Hepatocyte (in vitro differentiated cells): ENCODE results near the gene THSD4. TPM values are rescaled to one million over a fixed set of nuclear protein-coding genes. Genes with fewer than 3 reads are reported as not detected.

Experiments
- DNase-seq: peaks from one replicate; pipeline ENCODE4 v3.0.0-alpha.2; 2016; ENCODE audit warnings: low spot score
- H2AFZ ChIP-seq: fragments of 200-600 bp; sonication (generic); 2 replicates; pipeline ENCODE4 v1.6.0; 2016; ENCODE audit warnings: antibody characterized with exemption, mild to moderate bottlenecking
- H3K27ac ChIP-seq: fragments of 200-600 bp; sonication (generic); 2 replicates; pipeline ENCODE4 v1.5.1; 2016; ENCODE audit warnings: mild to moderate bottlenecking
- H3K27me3 ChIP-seq: fragments of 200-600 bp; sonication (generic); 2 replicates; pipeline ENCODE4 v1.6.1; 2016
- H3K36me3 ChIP-seq: fragments of 200-600 bp; sonication (generic); replicated peaks from 2 replicates; pipeline ENCODE4 v1.5.1; 2016; ENCODE audit warnings: low read depth; ENCODE audit not compliant: insufficient read depth
- H3K4me1 ChIP-seq: fragments of 200-600 bp; sonication (generic); 2 replicates; pipeline ENCODE4 v1.5.1; 2016; ENCODE audit warnings: mild to moderate bottlenecking, moderate library complexity; ENCODE audit not compliant: insufficient read depth
- H3K4me2 ChIP-seq: fragments of 200-600 bp; sonication (generic); 2 replicates; pipeline ENCODE4 v1.6.0; 2016
- H3K4me3 ChIP-seq: fragments of 200-600 bp; sonication (generic); 2 replicates; pipeline ENCODE4 v1.5.1; 2016; ENCODE audit warnings: mild to moderate bottlenecking
- H3K79me2 ChIP-seq: fragments of 200-600 bp; sonication (generic); 2 replicates; pipeline ENCODE4 v1.6.0; 2017; ENCODE audit warnings: mild to moderate bottlenecking
- H3K9me2 ChIP-seq: fragments of 200-600 bp; sonication (generic); replicated peaks from 2 replicates; pipeline ENCODE4 v1.6.0; 2017; ENCODE audit warnings: mild to moderate bottlenecking; ENCODE audit not compliant: insufficient read depth
- H3K9me3 ChIP-seq: fragments of 200-600 bp; sonication (generic); 2 replicates; pipeline ENCODE4 v1.5.1; 2016; ENCODE audit warnings: low read depth, mild to moderate bottlenecking
- H4K20me1 ChIP-seq: fragments of 200-600 bp; sonication (generic); 2 replicates; pipeline ENCODE4 v1.6.0; 2016; ENCODE audit warnings: mild to moderate bottlenecking; ENCODE audit not compliant: insufficient read depth, poor library complexity, severe bottlenecking
- CTCF ChIP-seq: fragments of 200-600 bp; sonication (generic); IDR thresholded peaks from 2 replicates; pipeline ENCODE4 v1.5.1; 2016; ENCODE audit warnings: antibody characterized with exemption, mild to moderate bottlenecking; ENCODE audit not compliant: poor library complexity
- EZH2 ChIP-seq: fragments of 200-600 bp; sonication (generic); IDR thresholded peaks from 2 replicates; pipeline ENCODE4 v1.6.1; 2016; ENCODE audit warnings: antibody characterized with exemption, mild to moderate bottlenecking, borderline replicate concordance
- EZH2phosphoT487 ChIP-seq: fragments of 200-600 bp; sonication (generic); IDR thresholded peaks from one replicate; pipeline ENCODE4 v1.6.1; 2018; ENCODE audit warnings: antibody characterized with exemption, mild to moderate bottlenecking, low read depth, moderate library complexity; ENCODE audit not compliant: unreplicated experiment, severe bottlenecking
- WGBS: methylation state at CpG from one replicate; pipeline ENCODE4 v1.1.6; 2016; ENCODE audit warnings: low lambda C conversion rate; ENCODE audit errors: missing lambda C conversion rate; 5-methylcytosine and 5-hydroxymethylcytosine counted together
- polyA plus RNA-seq: library from polyadenylated mRNA; unstranded; fragments of >200 nt; fragmentation: Nextera tagmentation; extraction: Ambion mirVana; gene quantifications from 2 replicates; pipeline ENCODE4 v1.2.1, GENCODE V29; 2016
- total RNA-seq: library from RNA; depleted of rRNA; stranded (reverse); fragments of >200 nt; gene quantifications from 2 replicates; pipeline ENCODE4 v1.2.3, GENCODE V29; 2014

The THSD4 gene
- total and polyA plus RNA-seq, 2 experiments from 2014 or later, result 4.3 to 7.0 TPM

- Histone ChIP-seq H3K36me3 (no peaks in the 10 kb centered on the region), H3K4me2 (no peak overlapping the region), H3K79me2 (no peaks in the 10 kb centered on the region), H3K9me3 (no peaks in the 10 kb centered on the region), H2AFZ (no peak overlapping the region), H3K27me3 (no peaks in the 10 kb centered on the region), H3K9me2 (no peaks in the 10 kb centered on the region), H3K4me3 (no peak overlapping the region), H4K20me1 (no peaks in the 10 kb centered on the region), H3K4me1 (peaks cover 31% of the 10 kb centered on the region), H3K27ac (no peak overlapping the region)
- WGBS, result 87% methylated on average over 5 of the region's 5 CpGs
- TF ChIP-seq EZH2 (no peak), CTCF (no peak), EZH2phosphoT487 (no peak)
- no peak for DNase-seq
These were observed 627.7 kb downstream of the THSD4 start for GRCh38 chr15:71742964-71743363.

GRCh38 chr15:71743861-71744382 is 628.7 kb downstream of the THSD4 start:
- Histone ChIP-seq H3K27ac (no peak overlapping the region), H3K27me3 (no peaks in the 10 kb centered on the region), H3K9me2 (no peaks in the 10 kb centered on the region), H3K4me2 (no peak overlapping the region), H3K79me2 (no peaks in the 10 kb centered on the region), H3K4me1 (peaks cover 36% of the 10 kb centered on the region), H3K9me3 (no peaks in the 10 kb centered on the region), H3K36me3 (no peaks in the 10 kb centered on the region), H2AFZ (no peak overlapping the region), H3K4me3 (no peak overlapping the region), H4K20me1 (no peaks in the 10 kb centered on the region)
- peak; percentile 79 for DNase-seq
- 23% methylated on average over 6 of the region's 6 CpGs for WGBS
- no peak for TF ChIP-seq EZH2phosphoT487
- peak; percentile 75 for TF ChIP-seq CTCF
- TF ChIP-seq EZH2, result no peak

GRCh38 chr15:71746719-71747118 is 631.4 kb downstream of the THSD4 start:
- H3K4me3 ChIP-seq, result no peak overlapping the region
- DNase-seq, result no peak
- peaks cover 32% of the 10 kb centered on the region for H3K4me1 ChIP-seq
- H3K9me3 ChIP-seq, result no peaks in the 10 kb centered on the region
- no peak overlapping the region for H3K4me2 ChIP-seq
- no peaks in the 10 kb centered on the region for H4K20me1 ChIP-seq
- H3K9me2 ChIP-seq, result no peaks in the 10 kb centered on the region
- H3K79me2 ChIP-seq, result no peaks in the 10 kb centered on the region
- 91% methylated on average over 17 of the region's 17 CpGs for WGBS
- H3K36me3 ChIP-seq, result no peaks in the 10 kb centered on the region
- no peaks in the 10 kb centered on the region for H3K27me3 ChIP-seq
- TF ChIP-seq EZH2 (no peak), CTCF (no peak), EZH2phosphoT487 (no peak)
- H2AFZ ChIP-seq, result no peak overlapping the region
- peak overlapping the region; percentile 85 for H3K27ac ChIP-seq
